Testis (tissue), 2 donors: ENCODE measurements around the gene CPNE7.

ENCODE experiments used
- CTCF ChIP-seq, 3 experiments: fragments of 450-650 bp in 2 of 3; fragments of 200-600 bp in 1 of 3; sonication (generic) in 1 of 3; IDR thresholded peaks; one replicate each; pipeline ENCODE4 v1.5.1; 2016 to 2019; ENCODE audit warnings: antibody characterized with exemption in 3 of 3, mild to moderate bottlenecking in 2 of 3, moderate library complexity in 1 of 3
- POLR2A ChIP-seq: fragments of 450-650 bp; IDR thresholded peaks from one replicate; pipeline ENCODE4 v1.6.1; 2017; ENCODE audit warnings: antibody characterized with exemption, mild to moderate bottlenecking, moderate library complexity

GRCh38 chr16:89541792-89542191 lies 33.8 kb upstream of the CPNE7 start:
- TF ChIP-seq CTCF (IDR thresholded peaks at IDR 0.05) (no peak), POLR2A (no peak)
